Activated CD8-positive, alpha-beta memory T cell treated with anti-CD3 and anti-CD28 coated beads, Interleukin-2, amount 50 U/mL, for 24 hours (primary cell): Measurements from ENCODE around the gene REXO4.

Experiments used
- DNase-seq: peaks from one replicate; pipeline ENCODE4 v3.0.0-alpha.2; 2020; ENCODE audit errors: extremely low read depth

Gene REXO4

GRCh38 chr9:133449760-133450159, 31.9 kb upstream of the REXO4 start:
- no peak for DNase-seq

- DNase-seq: no peak
Observed at GRCh38 chr9:133448487-133448972, 30.7 kb upstream of the REXO4 start.

DNA sequence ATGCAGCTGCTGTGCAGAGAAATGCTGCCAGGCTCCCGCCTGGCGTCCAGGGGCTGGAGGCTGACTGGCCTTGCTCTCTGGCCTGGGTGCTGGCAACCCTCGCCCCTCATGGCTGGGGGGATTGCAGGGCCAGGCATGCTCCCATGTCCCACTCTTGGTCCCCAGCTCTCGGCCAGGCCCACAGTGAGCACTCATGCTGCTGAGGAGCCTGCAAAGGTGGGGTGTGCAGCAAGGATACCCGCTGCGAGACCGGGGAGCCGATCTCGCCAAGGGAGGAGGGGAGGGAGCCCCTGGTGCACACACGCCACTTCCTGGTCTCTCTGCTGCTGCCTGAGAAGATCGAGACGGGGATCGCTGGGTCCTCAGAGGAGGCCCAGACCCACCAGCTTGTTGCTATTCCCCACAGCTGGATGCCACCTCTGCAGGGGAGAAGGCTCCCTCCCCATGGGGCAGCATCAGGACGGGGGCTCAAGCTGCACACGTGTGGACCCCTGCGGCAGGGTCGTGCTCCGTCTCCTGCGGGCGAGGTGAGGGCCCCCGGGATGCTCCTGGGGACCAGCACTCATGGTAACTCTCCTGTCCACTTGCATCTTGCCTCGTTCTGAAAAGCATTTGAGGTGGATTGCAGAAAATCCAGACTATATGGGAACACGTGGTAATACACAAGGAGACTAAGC, 27.6 kb upstream of the REXO4 start:
- DNase-seq: no peak

GRCh38 chr9:133443982-133444381, 26.2 kb upstream of the REXO4 start:
- DNase-seq: no peak

DNA sequence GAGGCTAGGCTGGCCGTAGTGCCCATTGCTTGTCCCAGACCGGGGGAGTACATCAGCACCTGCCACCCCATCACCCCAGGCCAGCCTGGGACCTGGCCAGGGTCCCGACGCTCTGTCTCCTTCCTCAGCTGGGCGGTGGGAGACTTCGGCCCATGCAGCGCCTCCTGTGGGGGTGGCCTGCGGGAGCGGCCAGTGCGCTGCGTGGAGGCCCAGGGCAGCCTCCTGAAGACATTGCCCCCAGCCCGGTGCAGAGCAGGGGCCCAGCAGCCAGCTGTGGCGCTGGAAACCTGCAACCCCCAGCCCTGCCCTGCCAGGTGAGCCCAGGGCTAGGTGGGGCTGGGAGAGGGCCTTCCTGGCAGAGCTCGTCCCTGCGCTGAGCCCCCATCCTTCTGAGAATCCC, 25.4 kb upstream of the REXO4 start:
- DNase-seq: no peak

DNA sequence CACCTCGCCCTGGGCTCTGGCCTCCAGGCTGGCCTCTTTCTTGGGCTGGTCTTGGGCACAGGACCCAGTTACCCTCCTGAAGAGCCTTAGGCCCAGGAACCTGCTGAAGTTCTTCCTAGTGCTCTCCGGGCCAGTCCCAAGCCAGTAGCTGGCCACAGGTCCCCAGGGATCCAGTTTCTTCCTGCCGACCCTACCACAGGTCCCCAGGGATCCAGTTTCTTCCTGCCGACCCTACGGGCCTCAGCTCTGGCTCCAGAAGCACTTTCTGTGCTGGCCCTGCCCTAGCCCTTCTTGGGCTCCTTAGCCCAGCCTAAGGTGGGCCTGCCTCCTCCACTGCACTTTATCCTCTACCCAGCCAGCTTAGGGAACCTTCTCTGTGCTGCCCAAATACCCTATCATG, 23.8 kb upstream of the REXO4 start:
- DNase-seq: no peak

- no peak for DNase-seq
Observed at GRCh38 chr9:133440874-133441273, 23.1 kb upstream of the REXO4 start.

DNA sequence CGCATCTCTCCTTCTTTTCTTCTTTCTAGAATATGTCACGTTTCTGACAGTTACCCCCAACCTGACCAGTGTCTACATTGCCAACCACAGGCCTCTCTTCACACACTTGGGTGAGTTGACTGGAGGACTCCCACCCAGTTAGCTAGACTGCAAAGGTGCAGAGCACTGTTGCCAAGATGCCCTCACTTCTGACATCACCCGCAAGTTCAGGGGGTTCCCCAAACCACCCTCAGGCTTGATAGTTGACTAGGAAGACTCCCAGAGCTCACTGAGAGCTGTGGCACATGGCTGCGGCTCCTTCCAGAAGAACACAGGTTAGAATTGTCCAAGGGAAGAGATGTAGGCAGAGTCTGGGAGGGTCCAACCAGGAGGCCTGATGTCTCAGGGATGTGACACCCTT, 21.5 kb upstream of the REXO4 start:
- DNase-seq: no peak

DNA sequence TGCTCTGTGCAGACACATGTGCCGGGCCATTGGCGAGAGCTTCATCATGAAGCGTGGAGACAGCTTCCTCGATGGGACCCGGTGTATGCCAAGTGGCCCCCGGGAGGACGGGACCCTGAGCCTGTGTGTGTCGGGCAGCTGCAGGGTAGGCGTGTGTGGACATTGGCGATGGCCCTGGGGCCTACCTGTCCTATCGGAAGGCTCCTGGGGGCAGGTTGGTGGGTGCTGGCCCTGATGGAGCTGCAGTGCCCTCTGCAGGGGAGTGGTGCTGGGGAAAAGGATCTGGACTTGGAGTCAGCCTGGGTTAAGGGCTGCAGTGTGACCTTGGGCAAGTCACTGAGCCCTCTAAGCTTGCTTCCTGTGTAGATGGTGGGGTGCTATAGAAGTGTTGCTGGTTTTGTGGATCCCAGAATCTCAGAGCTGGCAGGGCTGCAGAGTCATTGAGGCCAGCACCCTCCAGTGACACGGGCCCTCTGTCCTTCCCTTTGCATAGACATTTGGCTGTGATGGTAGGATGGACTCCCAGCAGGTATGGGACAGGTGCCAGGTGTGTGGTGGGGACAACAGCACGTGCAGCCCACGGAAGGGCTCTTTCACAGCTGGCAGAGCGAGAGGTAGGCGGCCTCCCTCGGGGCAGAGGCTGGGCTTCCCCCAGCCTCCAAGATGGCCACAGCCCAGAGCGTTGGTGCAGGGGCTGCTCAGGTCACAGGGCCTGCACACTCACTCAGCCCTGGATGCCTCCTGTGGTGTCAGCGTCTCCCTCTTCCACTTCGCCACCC, 20.1 kb upstream of the REXO4 start:
- no peak for DNase-seq

- DNase-seq: no peak
Observed at GRCh38 chr9:133436681-133437080, 18.9 kb upstream of the REXO4 start.

- no peak for DNase-seq
Observed at GRCh38 chr9:133433351-133433843, 15.6 kb upstream of the REXO4 start.

DNA sequence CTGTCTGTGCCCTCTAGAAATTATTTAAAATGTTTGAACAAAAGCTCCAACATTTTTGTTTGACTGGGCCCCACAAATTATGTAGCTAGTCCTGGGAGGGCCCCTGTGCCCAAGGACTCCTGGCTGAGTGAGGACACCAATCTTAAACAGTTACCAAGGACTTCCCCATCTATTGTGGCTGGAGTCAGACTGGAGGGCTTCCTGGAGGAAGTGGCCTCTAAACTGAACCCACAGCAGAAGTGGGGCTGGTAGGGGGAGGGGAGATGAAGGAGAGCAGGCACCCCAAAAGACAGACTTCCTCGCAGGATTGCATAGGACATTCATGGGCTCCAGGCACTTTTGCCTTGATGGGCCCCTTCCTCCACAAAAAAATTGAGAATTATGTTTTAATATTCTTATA, 12.4 kb upstream of the REXO4 start:
- DNase-seq: no peak

DNA sequence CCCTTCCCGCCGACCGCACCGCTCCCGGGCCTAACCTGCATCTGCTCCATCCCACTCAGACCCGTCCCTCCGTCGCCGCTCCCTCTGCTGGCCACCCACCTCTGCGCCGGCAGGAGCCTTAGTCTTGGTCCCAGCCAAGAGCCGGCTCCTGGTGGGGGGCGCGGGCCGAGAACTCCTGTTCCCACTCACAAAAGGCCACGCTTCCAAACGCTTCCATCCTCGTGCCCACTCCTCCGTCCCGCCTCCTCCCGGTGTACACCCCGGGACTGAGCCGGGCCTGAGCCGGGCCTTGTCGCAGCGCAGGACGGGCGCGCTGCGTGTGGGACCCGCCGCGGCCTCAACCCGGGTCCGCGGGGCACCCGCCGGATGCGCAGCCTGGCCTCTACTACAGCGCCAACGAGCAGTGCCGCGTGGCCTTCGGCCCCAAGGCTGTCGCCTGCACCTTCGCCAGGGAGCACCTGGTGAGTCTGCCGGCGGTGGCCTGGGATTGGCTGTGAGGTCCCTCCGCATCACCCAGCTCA, 11.9 kb upstream of the REXO4 start:
- no peak for DNase-seq

- no peak for DNase-seq
Observed at GRCh38 chr9:133429214-133429613, 11.4 kb upstream of the REXO4 start.

DNA sequence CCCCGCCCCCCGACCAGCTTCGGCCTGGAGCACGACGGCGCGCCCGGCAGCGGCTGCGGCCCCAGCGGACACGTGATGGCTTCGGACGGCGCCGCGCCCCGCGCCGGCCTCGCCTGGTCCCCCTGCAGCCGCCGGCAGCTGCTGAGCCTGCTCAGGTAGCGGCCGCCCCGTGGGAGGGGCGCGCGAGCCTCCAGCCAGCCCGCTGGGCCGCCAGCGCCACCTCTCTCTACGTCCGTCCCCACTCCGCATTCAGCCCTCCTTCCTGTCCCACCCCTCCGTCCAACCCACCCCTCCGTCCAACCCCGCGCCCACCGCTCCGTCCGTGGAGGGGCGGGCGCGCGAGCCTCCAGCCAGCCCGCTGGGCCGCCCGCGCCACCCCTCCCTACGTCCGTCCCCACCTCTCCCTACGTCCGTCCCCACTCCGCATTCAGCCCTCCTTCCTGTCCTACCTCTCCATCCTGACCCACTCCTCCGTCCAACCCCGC, 10.8 kb upstream of the REXO4 start:
- DNase-seq: no peak

- no peak for DNase-seq
Observed at GRCh38 chr9:133427658-133428348, 10.0 kb upstream of the REXO4 start.

- DNase-seq: no peak
Observed at GRCh38 chr9:133426011-133426410, 8.2 kb upstream of the REXO4 start.

DNA sequence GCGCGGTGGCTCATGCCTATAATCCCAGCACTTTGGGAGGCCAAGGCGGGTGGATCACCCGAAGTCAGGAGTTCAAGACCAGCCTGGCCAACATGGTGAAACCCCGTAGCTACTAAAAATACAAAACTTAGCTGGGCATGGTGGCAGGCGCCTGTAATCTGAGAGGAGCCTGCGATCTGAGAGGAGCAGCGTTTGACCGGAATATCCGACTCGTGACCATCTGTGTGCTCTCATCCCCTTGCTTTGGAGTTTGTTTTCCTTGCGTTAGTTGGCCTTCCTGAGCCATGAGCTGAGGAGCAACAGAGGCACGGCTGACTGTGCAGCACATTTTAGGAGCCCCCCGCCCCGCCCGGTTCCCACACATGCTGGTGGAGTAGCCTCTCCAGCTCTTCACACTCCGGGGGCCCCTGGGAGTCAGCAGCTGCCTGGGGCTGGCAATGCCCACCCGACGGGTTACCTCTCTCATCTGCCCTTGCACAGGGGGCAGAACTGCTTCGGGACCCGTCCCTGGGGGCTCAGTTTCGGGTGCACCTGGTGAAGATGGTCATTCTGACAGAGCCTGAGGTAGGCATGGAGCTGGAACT, 7.3 kb upstream of the REXO4 start:
- no peak for DNase-seq

GRCh38 chr9:133424187-133424586, 6.4 kb upstream of the REXO4 start:
- DNase-seq: no peak

GRCh38 chr9:133423216-133423615, 5.4 kb upstream of the REXO4 start:
- DNase-seq: no peak

DNA sequence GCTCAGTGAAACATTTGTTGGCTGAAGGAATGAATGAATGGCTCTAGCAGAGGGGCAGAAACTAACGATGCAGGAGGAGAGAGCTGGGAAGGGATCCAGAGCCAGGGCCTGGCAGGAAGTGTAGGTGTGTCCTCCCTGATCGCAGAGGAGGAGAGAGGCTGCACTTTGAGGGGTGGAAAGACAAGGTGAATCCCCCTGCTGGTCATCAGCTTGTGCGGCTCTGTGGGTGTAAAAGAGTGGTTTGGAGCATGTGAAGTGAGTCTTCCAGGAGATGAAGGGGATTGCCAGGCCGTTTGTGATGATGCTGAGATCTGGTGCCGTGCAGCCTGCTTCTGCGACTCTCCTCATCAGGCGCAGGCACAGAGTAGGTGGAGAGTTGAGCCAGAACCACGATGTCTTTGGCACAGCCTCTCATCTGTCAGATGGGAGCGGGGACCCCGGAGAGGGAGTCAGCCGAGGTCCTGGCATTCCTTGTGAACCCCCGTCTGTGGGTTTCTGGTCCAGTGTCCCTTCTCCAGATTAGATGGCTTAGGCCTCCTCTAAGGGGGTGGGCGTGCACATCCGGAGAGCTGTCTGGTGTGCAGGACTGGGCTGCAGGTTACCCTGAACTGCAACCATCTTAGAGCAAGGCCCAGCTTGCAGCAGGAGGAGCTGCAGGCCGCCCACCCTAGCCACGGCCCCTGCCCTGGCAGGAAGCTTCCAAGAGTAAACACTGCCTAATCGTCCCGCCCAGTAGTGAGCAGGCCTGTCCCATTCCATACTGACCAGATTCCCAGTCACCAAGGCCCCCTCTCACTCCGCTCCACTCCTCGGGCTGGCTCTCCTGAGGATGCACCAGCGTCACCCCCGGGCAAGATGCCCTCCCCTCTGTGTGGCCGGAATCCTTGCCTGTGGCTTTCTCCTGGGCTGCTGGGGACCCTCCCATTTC, 4.1 kb upstream of the REXO4 start, which contains the start of gene ADAMTS13:
ADAMTS13 (plus strand) TSS at position 753 of the 928 bp plus-strand sequence; CDS start at position 830, 77 bp downstream.
- no peak for DNase-seq
